Activated CD8-positive, alpha-beta T cell treated with anti-CD3 and anti-CD28 coated beads for 36 hours (primary cell): Measurements from ENCODE around the gene C6orf52. TPM values are rescaled to one million over a fixed set of nuclear protein-coding genes. Genes with fewer than 3 reads are reported as not detected.

Experiments
- ATAC-seq: fragments of 200-7000 bp; cut with Tn5 transposase; one replicate; pipeline ENCODE4 v1.10.0; 2021; ENCODE audit warnings: mild to moderate bottlenecking, moderate library complexity
- CTCF ChIA-PET: fragments of 350-600 bp; sonication (Branson Sonifier 250); formaldehyde crosslinking; loops from one replicate; lab custom pipeline; 2021; ENCODE audit warnings: antibody characterized with exemption; lab: Charles Lee
- POLR2A ChIA-PET: fragments of 350-600 bp; sonication (Branson Sonifier 250); formaldehyde crosslinking; loops from one replicate; lab custom pipeline; 2021; ENCODE audit warnings: antibody characterized with exemption; lab: Charles Lee
- DNase-seq: peaks from one replicate; pipeline ENCODE4 v3.0.0-alpha.2; 2020
- H3K27ac Mint-ChIP-seq: one replicate; pipeline ENCODE4 v1.8.0; 2021; ENCODE audit warnings: mild to moderate bottlenecking, mixed read lengths
- H3K27me3 Mint-ChIP-seq: one replicate; pipeline ENCODE4 v1.8.0; 2021; ENCODE audit warnings: mixed read lengths
- H3K36me3 Mint-ChIP-seq: one replicate; pipeline ENCODE4 v1.8.0; 2021; ENCODE audit warnings: low read depth, mixed read lengths
- H3K4me1 Mint-ChIP-seq: one replicate; pipeline ENCODE4 v1.8.0; 2021; ENCODE audit warnings: low read depth, mixed read lengths
- H3K4me3 Mint-ChIP-seq: one replicate; pipeline ENCODE4 v1.8.0; 2021; ENCODE audit warnings: mild to moderate bottlenecking, moderate library complexity, mixed read lengths
- H3K9me3 Mint-ChIP-seq: one replicate; pipeline ENCODE4 v1.8.0; 2021; ENCODE audit warnings: mixed read lengths
- intact Hi-C: fragments of 100-400 bp; cut with micrococcal nuclease; formaldehyde crosslinking; loops from one replicate; pipeline ENCODE4 v1.10.0; 2022
- total RNA-seq, 2 experiments: library from RNA; stranded (reverse); gene quantifications; one replicate each; pipeline ENCODE4 v1.2.3, GENCODE V29; 2021
- TF ChIP-seq, protein P1 (sequence below): fragments of 200-600 bp; IDR thresholded peaks from one replicate; pipeline ENCODE4 v1.8.0; 2022; ENCODE audit warnings: antibody characterized with exemption, mild to moderate bottlenecking

C6orf52 gene
- total RNA-seq, 2 experiments from 2014 or later = 2.6 to 3.3 TPM

DNA sequence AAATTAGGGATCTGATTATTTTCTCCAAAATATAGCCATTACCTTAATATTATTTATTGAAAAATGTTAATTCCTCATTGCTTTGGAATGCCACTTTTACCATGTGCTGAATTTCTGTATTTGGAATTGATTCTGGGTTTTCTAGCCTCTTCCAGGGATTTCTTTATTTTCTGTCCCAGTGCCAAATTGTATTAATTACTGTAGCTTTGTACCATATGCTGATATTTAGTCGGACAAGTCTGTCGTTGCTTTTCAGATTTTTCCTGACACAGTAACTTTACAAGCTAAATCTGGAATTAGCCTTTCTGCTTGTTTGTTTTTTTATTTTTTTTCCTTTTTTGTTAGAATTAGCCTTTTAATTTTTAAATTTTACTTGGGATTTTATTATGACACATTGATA lies 42.3 kb upstream of the C6orf52 start:
- CTCF ChIA-PET = interaction anchor here (1.1 kb wide), 1 partner anchor 65 kb away, joined by 6 read pairs; no protein-coding TSS in a partner anchor
- ATAC-seq (no peak), DNase-seq (no peak)
- no peak overlapping the region for H3K27ac Mint-ChIP-seq
- H3K9me3 Mint-ChIP-seq = no peaks in the 10 kb centered on the region
- intact Hi-C loops = no loop called here
- no peak overlapping the region for H3K4me3 Mint-ChIP-seq
- POLR2A ChIA-PET = interaction anchor here (0.6 kb wide), 1 partner anchor 333 kb away, joined by 3 read pairs; no protein-coding TSS in a partner anchor
- TF ChIP-seq, protein P1, sequence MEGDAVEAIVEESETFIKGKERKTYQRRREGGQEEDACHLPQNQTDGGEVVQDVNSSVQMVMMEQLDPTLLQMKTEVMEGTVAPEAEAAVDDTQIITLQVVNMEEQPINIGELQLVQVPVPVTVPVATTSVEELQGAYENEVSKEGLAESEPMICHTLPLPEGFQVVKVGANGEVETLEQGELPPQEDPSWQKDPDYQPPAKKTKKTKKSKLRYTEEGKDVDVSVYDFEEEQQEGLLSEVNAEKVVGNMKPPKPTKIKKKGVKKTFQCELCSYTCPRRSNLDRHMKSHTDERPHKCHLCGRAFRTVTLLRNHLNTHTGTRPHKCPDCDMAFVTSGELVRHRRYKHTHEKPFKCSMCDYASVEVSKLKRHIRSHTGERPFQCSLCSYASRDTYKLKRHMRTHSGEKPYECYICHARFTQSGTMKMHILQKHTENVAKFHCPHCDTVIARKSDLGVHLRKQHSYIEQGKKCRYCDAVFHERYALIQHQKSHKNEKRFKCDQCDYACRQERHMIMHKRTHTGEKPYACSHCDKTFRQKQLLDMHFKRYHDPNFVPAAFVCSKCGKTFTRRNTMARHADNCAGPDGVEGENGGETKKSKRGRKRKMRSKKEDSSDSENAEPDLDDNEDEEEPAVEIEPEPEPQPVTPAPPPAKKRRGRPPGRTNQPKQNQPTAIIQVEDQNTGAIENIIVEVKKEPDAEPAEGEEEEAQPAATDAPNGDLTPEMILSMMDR = no peak
- peaks cover 17% of the 10 kb centered on the region for H3K36me3 Mint-ChIP-seq
- H3K27me3 Mint-ChIP-seq = no peaks in the 10 kb centered on the region
- H3K4me1 Mint-ChIP-seq = no peaks in the 10 kb centered on the region

DNA sequence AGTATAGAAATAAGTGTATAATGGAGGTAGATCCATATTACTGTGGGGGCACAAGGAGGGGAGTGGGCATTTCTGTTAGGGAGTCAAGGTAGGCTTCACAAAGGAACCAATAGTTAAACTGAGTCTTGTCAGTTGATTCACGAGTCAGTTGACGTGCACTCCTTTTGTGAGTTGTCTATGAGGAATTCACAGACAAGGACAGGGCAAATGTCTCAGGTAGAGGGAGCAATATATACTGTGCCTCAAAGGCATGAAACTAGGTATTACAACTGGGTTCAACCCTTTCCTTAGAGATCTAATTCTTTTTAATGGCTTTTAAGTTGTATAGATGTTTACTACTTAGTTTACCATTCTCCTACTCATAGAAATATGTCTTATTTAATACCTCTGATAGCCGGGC lies 39.4 kb upstream of the C6orf52 start:
- Mint-ChIP-seq H3K9me3 (no peaks in the 10 kb centered on the region), H3K4me3 (no peak overlapping the region), H3K27ac (no peak overlapping the region), H3K27me3 (no peaks in the 10 kb centered on the region), H3K4me1 (no peaks in the 10 kb centered on the region), H3K36me3 (peaks cover 21% of the 10 kb centered on the region)
- TF ChIP-seq, protein P1 = no peak
- DNase-seq (no peak), ATAC-seq (no peak)
- ChIA-PET CTCF (no interaction called here), POLR2A (interaction anchor here (1.7 kb wide), 1 partner anchor 15 kb away, joined by 4 read pairs; no protein-coding TSS in a partner anchor)
- intact Hi-C loops = no loop called here

DNA sequence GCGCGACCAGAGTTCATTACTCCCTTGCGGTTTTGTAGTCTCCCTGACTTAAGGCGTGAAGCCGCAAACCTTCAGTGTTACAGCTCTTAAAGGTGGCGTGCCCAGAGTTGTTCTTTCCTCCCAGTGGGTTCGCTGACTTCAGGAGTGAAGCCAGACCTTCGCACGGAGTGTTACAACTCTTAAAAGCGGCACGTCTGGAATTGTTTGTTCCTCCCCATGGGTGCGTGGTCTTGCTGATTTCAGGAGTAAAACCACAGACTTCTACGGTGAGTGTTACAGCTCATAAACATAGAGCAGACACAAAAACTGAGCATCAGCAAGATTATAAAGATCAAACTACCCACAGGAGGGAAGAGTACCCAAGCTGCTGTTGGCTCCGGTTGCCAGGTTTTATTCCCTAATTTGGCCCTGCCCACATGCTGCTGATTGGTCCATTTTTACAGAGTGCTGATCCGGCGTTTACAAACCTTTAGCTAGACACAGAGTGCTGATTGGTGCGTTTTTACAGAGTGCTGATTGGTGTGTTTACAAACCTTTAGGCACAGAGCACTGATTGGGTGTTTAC lies 38.8 kb upstream of the C6orf52 start:
- ATAC-seq = peak; percentile 27
- Mint-ChIP-seq H3K27ac (no peak overlapping the region), H3K4me1 (no peaks in the 10 kb centered on the region), H3K27me3 (no peaks in the 10 kb centered on the region), H3K4me3 (no peak overlapping the region), H3K36me3 (peaks cover 25% of the 10 kb centered on the region), H3K9me3 (no peaks in the 10 kb centered on the region)
- CTCF ChIA-PET = no interaction called here
- TF ChIP-seq, protein P1 = no peak
- peak; percentile 13 for DNase-seq
- intact Hi-C loops = no loop called here
- POLR2A ChIA-PET = interaction anchor here (0.9 to 1.7 kb wide), 2 partner anchors 13 to 15 kb away, joined by 4 read pairs; no protein-coding TSS in a partner anchor

DNA sequence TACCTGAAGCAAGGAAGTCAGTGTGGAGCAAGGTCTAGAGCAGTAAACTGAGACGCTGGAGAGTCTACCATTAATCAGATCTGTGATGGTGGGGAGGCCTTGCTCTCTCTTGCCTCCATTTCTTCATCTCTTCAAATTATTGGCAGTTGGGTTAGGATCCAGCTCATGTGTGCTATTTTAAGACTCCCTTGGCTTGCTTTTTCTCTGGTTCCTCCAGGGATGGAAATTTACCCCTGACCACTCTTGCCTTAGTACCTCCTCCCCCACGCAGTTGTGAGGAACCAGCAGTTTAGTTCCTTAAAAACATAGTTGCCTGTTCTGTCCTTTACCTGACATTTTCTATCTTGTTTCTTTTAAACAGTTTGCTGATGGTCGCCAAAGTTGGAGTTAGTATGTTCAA lies 35.8 kb upstream of the C6orf52 start:
- Mint-ChIP-seq H3K27ac (no peak overlapping the region), H3K36me3 (peaks cover 43% of the 10 kb centered on the region), H3K9me3 (no peaks in the 10 kb centered on the region), H3K4me1 (peaks cover 8% of the 10 kb centered on the region), H3K27me3 (no peaks in the 10 kb centered on the region), H3K4me3 (no peak overlapping the region)
- ChIA-PET POLR2A (interaction anchor here (0.9 kb wide), 2 partner anchors 8 to 17 kb away, joined by 3 to 4 read pairs; partner anchors contain the start of gene TMEM14B), CTCF (no interaction called here)
- DNase-seq (no peak), ATAC-seq (no peak)
- TF ChIP-seq, protein P1 = no peak
- intact Hi-C loops = no loop called here

DNA sequence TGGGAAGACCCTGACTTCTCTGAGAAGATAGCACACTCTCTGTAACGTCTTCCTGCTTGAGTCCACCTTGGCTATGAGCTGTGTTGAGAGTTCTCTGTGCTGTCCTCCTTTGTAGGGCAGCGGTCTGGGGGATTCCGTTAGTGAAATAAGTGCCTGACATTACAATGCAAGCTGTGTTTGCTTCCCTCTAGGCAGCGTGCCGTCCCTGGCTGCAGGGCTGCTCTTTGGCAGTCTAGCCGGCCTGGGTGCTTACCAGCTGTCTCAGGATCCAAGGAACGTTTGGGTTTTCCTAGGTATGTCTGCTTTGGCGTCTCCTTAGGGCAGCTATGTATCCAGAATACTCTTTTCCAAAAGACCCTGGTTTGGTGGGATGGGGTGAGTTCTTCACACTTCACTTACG lies 31.3 kb upstream of the C6orf52 start:
- H3K4me3 Mint-ChIP-seq = no peak overlapping the region
- peaks cover 3% of the 10 kb centered on the region for H3K9me3 Mint-ChIP-seq
- DNase-seq (no peak), ATAC-seq (no peak)
- CTCF ChIA-PET = interaction anchor here (1.1 kb wide), 1 partner anchor 22 kb away, joined by 3 read pairs; the partner anchor contains the start of gene TMEM14B
- TF ChIP-seq, protein P1 = no peak
- H3K27ac Mint-ChIP-seq = no peak overlapping the region
- peaks cover 37% of the 10 kb centered on the region for H3K4me1 Mint-ChIP-seq
- intact Hi-C loops = no loop called here
- H3K36me3 Mint-ChIP-seq = peaks cover 35% of the 10 kb centered on the region
- POLR2A ChIA-PET = interaction anchor here (0.6 to 1.2 kb wide), 3 partner anchors 21 to 215 kb away, joined by 3 to 4 read pairs (median 4); no protein-coding TSS in a partner anchor
- H3K27me3 Mint-ChIP-seq = no peaks in the 10 kb centered on the region
